ENCODE data around the gene PRKCD. TPM values are rescaled to one million over a fixed set of nuclear protein-coding genes. Genes with fewer than 3 reads are reported as not detected.

The PRKCD gene
- total and polyA plus RNA-seq, 9 of the 15 experiments (the other 6 are each of a cell fraction or from before 2014, with no cell fraction given), result 2.5 to 19.5 (median 6.1) TPM

- TF ChIP-seq MAFK (IDR thresholded peaks at IDR 0.05; ENCODE audit: low read length) (no peak), TCF7 (IDR thresholded peaks at IDR 0.05; ENCODE audit: borderline replicate concordance) (no peak), PKNOX1 (IDR thresholded peaks at IDR 0.05) (no peak), MYC (IDR thresholded peaks at IDR 0.05; ENCODE audit: low read depth, low read length) (no peak), MYC (CRISPR knock-in tag; IDR thresholded peaks at IDR 0.05; ENCODE audit: borderline replicate concordance, low read depth) (no peak), CBX1 (IDR thresholded peaks at IDR 0.05; ENCODE audit: low read depth) (no peak), ZNF282 (CRISPR knock-in tag; IDR thresholded peaks at IDR 0.05) (no peak)
These were observed 28.3 kb downstream of the PRKCD start (continued) for GRCh38 chr3:53189276-53189675.

- ChIA-PET POLR2A (no interaction called here), CTCF (ENCODE audit: low intra/inter-chr PET ratio) (no interaction called here)
- no peaks in the 10 kb centered on the region for H3K9me3 ChIP-seq (replicated peaks; ENCODE audit: control insufficient read depth, insufficient read depth, low read depth, low read length)
- no peaks in the 10 kb centered on the region for H3K79me2 ChIP-seq (ENCODE audit: control insufficient read depth, insufficient read depth, low read length)
- peaks cover 0 to 7% of the 10 kb centered on the region in 2 experiments; a peak in 3 of 5 replicates for H3K4me1 ChIP-seq (replicated peaks in 1 of 2; ENCODE audit: control insufficient read depth in 2 of 2, insufficient read depth in 2 of 2, low read length in 2 of 2)
- DNase-seq (ENCODE audit: extremely low read depth in 1 of 4, low spot score in 3 of 4) (no peak), FAIRE-seq (no peak), ATAC-seq (no peak)
- intact Hi-C loops (cut with micrococcal nuclease), result no loop called here
- H3K9me1 ChIP-seq (ENCODE audit: control insufficient read depth, insufficient read depth, low read length), result no peaks in the 10 kb centered on the region
- no peak overlapping the region for H3K9ac ChIP-seq (ENCODE audit: insufficient read depth in 1 of 2, low read depth in 2 of 2, low read length in 2 of 2)
- peaks cover 11% of the 10 kb centered on the region; the same call in 2 of the 3 replicates for H3K36me3 ChIP-seq (ENCODE audit: control insufficient read depth, insufficient read depth, low read length)
- in situ Hi-C loops (cut with MboI), result no loop called here
- H3K27ac ChIP-seq (ENCODE audit: extremely low read depth, low read depth, low read length), result no peak overlapping the region
- no peak overlapping the region for H2AFZ ChIP-seq (ENCODE audit: low read depth, low read length)
- BruUV-seq (replicated peaks), result no TSS peak
- no peak overlapping the region for H3K4me2 ChIP-seq (ENCODE audit: insufficient read depth, low read length)
- H3K4me3 ChIP-seq, result no peak overlapping the region
- no peaks in the 10 kb centered on the region for H3K27me3 ChIP-seq (ENCODE audit: control insufficient read depth in 2 of 2, insufficient read depth in 2 of 2, low read length in 2 of 2)
- WGBS (ENCODE audit: insufficient coverage, low coverage, missing lambda C conversion rate), result 82% methylated on average over 3 of the region's 3 CpGs
- H4K20me1 ChIP-seq (replicated peaks; ENCODE audit: control insufficient read depth, insufficient read depth, low read length), result 0 out of 2 replicates have a peak, but pooled peaks cover 5% of the 10 kb centered on the region
- no peak for TF ChIP-seq MTA2 (IDR thresholded peaks at IDR 0.05; ENCODE audit: low read depth)
- no peak for TF ChIP-seq ERF (CRISPR knock-in tag; IDR thresholded peaks at IDR 0.05)
- TF ChIP-seq NCOA4 (IDR thresholded peaks at IDR 0.05; ENCODE audit: partially characterized antibody), result no peak
- no peak for TF ChIP-seq EWSR1 (IDR thresholded peaks at IDR 0.05; ENCODE audit: borderline replicate concordance, low read depth, partially characterized antibody)
- TF ChIP-seq CBFA2T2 (conservative IDR thresholded peaks at IDR 0.05), result no peak
- no peak for TF ChIP-seq ZC3H4 (CRISPR knock-in tag; IDR thresholded peaks at IDR 0.05; ENCODE audit: borderline replicate concordance)
- no peak for TF ChIP-seq ETS2 (tag; IDR thresholded peaks at IDR 0.05; ENCODE audit: borderline replicate concordance, poor library complexity, severe bottlenecking)
- no peak for TF ChIP-seq FOXA1 (IDR thresholded peaks at IDR 0.05; ENCODE audit: borderline replicate concordance)
- no peak for TF ChIP-seq SAP30 (IDR thresholded peaks at IDR 0.05; ENCODE audit: borderline replicate concordance, insufficient read depth, low read depth, low read length, poor library complexity, severe bottlenecking)
- TF ChIP-seq HIVEP1 (CRISPR knock-in tag; IDR thresholded peaks at IDR 0.05), result no peak
- TF ChIP-seq RCOR1 (IDR thresholded peaks at IDR 0.05; ENCODE audit: borderline replicate concordance in 1 of 2, low read depth in 2 of 2, low read length in 2 of 2), result no peak
These were observed 29.6 kb downstream of the PRKCD start for GRCh38 chr3:53190659-53191058.
